K562 (cell line): ENCODE measurements around the gene KCTD7. TPM values are rescaled to one million over a fixed set of nuclear protein-coding genes. Genes with fewer than 3 reads are reported as not detected.
A peak's percentile ranks its signal among the peaks of the same experiment; 100 is the strongest.

Experiments used
- ARNT ChIP-seq, 2 experiments: fragments of 450-650 bp; IDR thresholded peaks; 2 replicates each; pipeline ENCODE4 v1.6.1; 2016; ENCODE audit warnings: mild to moderate bottlenecking in 1 of 2
- FOSL1 ChIP-seq: fragments of 200-800 bp; sonication (Bioruptor generic); conservative IDR thresholded peaks from 2 replicates; pipeline ENCODE4 v1.6.1; 2016; ENCODE audit warnings: missing genetic modification characterization, missing compliant biosample characterization
- HDAC1 ChIP-seq, 2 experiments: fragments of 450-650 bp; IDR thresholded peaks; 2 replicates each; pipeline ENCODE4 v1.6.1; 2016 to 2017; ENCODE audit warnings: inconsistent platforms in 1 of 2, mild to moderate bottlenecking in 1 of 2, moderate library complexity in 1 of 2
- HDGF ChIP-seq: fragments of 450-650 bp; IDR thresholded peaks from 2 replicates; pipeline ENCODE4 v1.6.1; 2016
- MYC ChIP-seq, 2 experiments: fragments of 250-450 bp in 1 of 2; sonication (Bioruptor Pico) in 1 of 2; IDR thresholded peaks; 2 replicates each; pipeline versions ENCODE4 v1.5.1 to v1.6.1; 2012 to 2021; ENCODE audit warnings: low read depth in 2 of 2, borderline replicate concordance in 1 of 2, improper control_type of control experiment in 1 of 2, low read length in 1 of 2, mild to moderate bottlenecking in 1 of 2, moderate library complexity in 1 of 2
- RAD21 ChIP-seq, 2 experiments: fragments of 250-450 bp in 1 of 2; fragments of 450-650 bp in 1 of 2; sonication (Bioruptor Pico) in 1 of 2; formaldehyde crosslinking in 1 of 2; IDR thresholded peaks in 1 of 2; conservative IDR thresholded peaks in 1 of 2; 2 replicates each; pipeline versions ENCODE4 v1.4.0 to v1.8.0; 2020 to 2022; ENCODE audit warnings: mild to moderate bottlenecking in 2 of 2, moderate library complexity in 1 of 2
- SAP30 ChIP-seq: fragments of 200-600 bp; sonication (generic); IDR thresholded peaks from 2 replicates; pipeline ENCODE4 v1.6.1; 2012; ENCODE audit warnings: borderline replicate concordance, low read depth, mild to moderate bottlenecking, moderate library complexity, low read length, control low read depth, inconsistent platforms; ENCODE audit not compliant: insufficient read depth, poor library complexity, severe bottlenecking
- SIN3A ChIP-seq, 2 experiments: fragments of 150-350 bp in 1 of 2; IDR thresholded peaks; 2 replicates each; pipeline ENCODE4 v1.6.1; 2011 to 2016; ENCODE audit warnings: borderline replicate concordance in 2 of 2, low read depth in 2 of 2, low read length in 2 of 2, mild to moderate bottlenecking in 2 of 2, moderate library complexity in 2 of 2; ENCODE audit not compliant: control insufficient read depth in 1 of 2
- SRF ChIP-seq, 2 experiments: fragments of 250-450, 450-650 bp in 1 of 2; sonication (Bioruptor Pico) in 1 of 2; sonication (generic) in 1 of 2; formaldehyde crosslinking; IDR thresholded peaks; 2 replicates each; pipeline versions ENCODE4 v1.5.0 to v1.5.1; 2020 to 2022; ENCODE audit warnings: mild to moderate bottlenecking in 1 of 2, missing genetic modification reagents in 1 of 2
- TCF3 ChIP-seq: sonication (generic); formaldehyde crosslinking; IDR thresholded peaks from 2 replicates; pipeline ENCODE4 v1.4.0; 2020; ENCODE audit warnings: mild to moderate bottlenecking, missing genetic modification reagents
- TCF7L2 ChIP-seq: fragments of 150-350 bp; IDR thresholded peaks from 2 replicates; pipeline ENCODE4 v1.6.1; 2016; ENCODE audit warnings: low read depth, mild to moderate bottlenecking, low read length, moderate library complexity
- ZFPM2 ChIP-seq: fragments of 250-450 bp; sonication (Bioruptor Pico); IDR thresholded peaks from 2 replicates; pipeline ENCODE4 v1.5.1; 2022; ENCODE audit warnings: mild to moderate bottlenecking
- ZNF165 ChIP-seq: fragments of 250-450 bp; sonication (Bioruptor Pico); IDR thresholded peaks from 2 replicates; pipeline ENCODE4 v1.4.0; 2020; ENCODE audit warnings: borderline replicate concordance
- ZNF175 ChIP-seq: fragments of 200-800 bp; sonication (Bioruptor generic); IDR thresholded peaks from 2 replicates; pipeline ENCODE4 v1.6.1; 2016; ENCODE audit warnings: low read depth, mild to moderate bottlenecking, missing genetic modification characterization, missing compliant biosample characterization
- ZNF217 ChIP-seq: sonication (generic); formaldehyde crosslinking; IDR thresholded peaks from 2 replicates; pipeline ENCODE4 v1.8.0; 2022; ENCODE audit warnings: mild to moderate bottlenecking, missing genetic modification reagents
- ZNF253 ChIP-seq: fragments of 250-450 bp; sonication (Bioruptor Pico); conservative IDR thresholded peaks from 2 replicates; pipeline ENCODE4 v1.6.1; 2021; ENCODE audit warnings: mild to moderate bottlenecking
- ZNF311 ChIP-seq: fragments of 250-450 bp; sonication (Bioruptor Pico); IDR thresholded peaks from 2 replicates; pipeline ENCODE4 v1.4.0; 2020; ENCODE audit warnings: mild to moderate bottlenecking, moderate library complexity
- ZNF395 ChIP-seq: fragments of 200-800 bp; sonication (Bioruptor generic); IDR thresholded peaks from 2 replicates; pipeline ENCODE4 v1.6.1; 2017; ENCODE audit warnings: missing genetic modification characterization, missing compliant biosample characterization
- polyA plus RNA-seq, 8 experiments: library from polyadenylated mRNA; depleted of rRNA in 4 of 8; stranded (reverse) in 5 of 8; unstranded in 3 of 8; fragments of >200 nt; fragmentation: Nextera tagmentation in 2 of 8; fragmentation: Illumina TruSeq in 1 of 8; extraction: Ambion mirVana in 2 of 8; extraction: Trizol in 1 of 8; gene quantifications; 2 replicates each; pipeline versions ENCODE4 v1.2.1 to v1.2.3, GENCODE V29; 2011 to 2014; ENCODE audit warnings: inconsistent platforms in 1 of 8, missing spikeins in 1 of 8
- total RNA-seq, 7 experiments: library from RNA; depleted of rRNA in 6 of 7; stranded (reverse); fragments of >200 nt in 6 of 7; fragmentation: Illumina TruSeq in 2 of 7; extraction: Trizol in 2 of 7; gene quantifications; 2 replicates each; pipeline versions ENCODE4 v1.2.1 to v1.2.3, GENCODE V29; 2011 to 2021; ENCODE audit warnings: low replicate concordance in 1 of 7
- TF ChIP-seq, protein P1 (sequence below): fragments of 250-450 bp; sonication (Bioruptor Pico); IDR thresholded peaks from 2 replicates; pipeline ENCODE4 v1.5.0; 2020; ENCODE audit warnings: mild to moderate bottlenecking, borderline replicate concordance
- TF ChIP-seq, protein P2 (sequence below): fragments of 250-450 bp; sonication (Bioruptor Pico); IDR thresholded peaks from 2 replicates; pipeline ENCODE4 v1.8.0; 2022; ENCODE audit warnings: moderate library complexity, mild to moderate bottlenecking, inconsistent platforms
- TF ChIP-seq, protein P3 (sequence below): fragments of 250-450 bp; sonication (Bioruptor Pico); IDR thresholded peaks from 2 replicates; pipeline ENCODE4 v1.8.0; 2021; ENCODE audit warnings: moderate library complexity, mild to moderate bottlenecking, inconsistent platforms

Gene KCTD7
- total and polyA plus RNA-seq, 9 of the 15 experiments (the other 6 are each of a cell fraction or from before 2014, with no cell fraction given) = 1.5 to 26.0 (median 9.0) TPM

GRCh38 chr7:66628361-66629221, at the start of gene KCTD7 (continued):
- TF ChIP-seq ZNF395 (CRISPR knock-in tag) (no peak), TCF7L2 (no peak), ZNF165 (CRISPR knock-in tag) (no peak), HDGF (0 out of 2 replicates have a peak, but pooled peaks have one; percentile 10), ZNF253 (no peak), ZNF217 (no peak), FOSL1 (tag) (0 out of 2 replicates have a peak, but pooled peaks have one; percentile 12), MYC (IDR thresholded peaks at IDR 0.05; ENCODE audit: low read depth, low read length) (peak; percentile 38; the same call in 1 of the 2 replicates), MYC (CRISPR knock-in tag; IDR thresholded peaks at IDR 0.05; ENCODE audit: borderline replicate concordance, low read depth) (peak; percentile 77), ARNT (IDR thresholded peaks at IDR 0.05) (no peak), ZNF311 (no peak), ZNF175 (no peak), SRF (CRISPR knock-in tag; IDR thresholded peaks at IDR 0.05) (0 out of 4 replicates have a peak, but pooled peaks of 1 of the 2 experiments have one; percentile 38), SAP30 (peak; percentile 85), RAD21 (CRISPR knock-in tag; conservative IDR thresholded peaks at IDR 0.05 in 1 of 2, IDR thresholded peaks at IDR 0.05 in 1 of 2) (no peak), ZFPM2 (CRISPR knock-in tag) (no peak), SIN3A (IDR thresholded peaks at IDR 0.05; ENCODE audit: borderline replicate concordance in 2 of 2, control insufficient read depth in 1 of 2, low read depth in 2 of 2, low read length in 2 of 2) (peak; percentile 53 to 90; a peak in 3 of 4 replicates), TCF3 (CRISPR knock-in tag) (peak; percentile 4; the same call in 1 of the 2 replicates), HDAC1 (IDR thresholded peaks at IDR 0.05) (peak in 1 of 2 experiments; percentile 85; a peak in 2 of 4 replicates)
- TF ChIP-seq, protein P1, sequence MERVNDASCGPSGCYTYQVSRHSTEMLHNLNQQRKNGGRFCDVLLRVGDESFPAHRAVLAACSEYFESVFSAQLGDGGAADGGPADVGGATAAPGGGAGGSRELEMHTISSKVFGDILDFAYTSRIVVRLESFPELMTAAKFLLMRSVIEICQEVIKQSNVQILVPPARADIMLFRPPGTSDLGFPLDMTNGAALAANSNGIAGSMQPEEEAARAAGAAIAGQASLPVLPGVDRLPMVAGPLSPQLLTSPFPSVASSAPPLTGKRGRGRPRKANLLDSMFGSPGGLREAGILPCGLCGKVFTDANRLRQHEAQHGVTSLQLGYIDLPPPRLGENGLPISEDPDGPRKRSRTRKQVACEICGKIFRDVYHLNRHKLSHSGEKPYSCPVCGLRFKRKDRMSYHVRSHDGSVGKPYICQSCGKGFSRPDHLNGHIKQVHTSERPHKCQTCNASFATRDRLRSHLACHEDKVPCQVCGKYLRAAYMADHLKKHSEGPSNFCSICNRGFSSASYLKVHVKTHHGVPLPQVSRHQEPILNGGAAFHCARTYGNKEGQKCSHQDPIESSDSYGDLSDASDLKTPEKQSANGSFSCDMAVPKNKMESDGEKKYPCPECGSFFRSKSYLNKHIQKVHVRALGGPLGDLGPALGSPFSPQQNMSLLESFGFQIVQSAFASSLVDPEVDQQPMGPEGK (CRISPR knock-in tag) = no peak
- TF ChIP-seq, protein P2, sequence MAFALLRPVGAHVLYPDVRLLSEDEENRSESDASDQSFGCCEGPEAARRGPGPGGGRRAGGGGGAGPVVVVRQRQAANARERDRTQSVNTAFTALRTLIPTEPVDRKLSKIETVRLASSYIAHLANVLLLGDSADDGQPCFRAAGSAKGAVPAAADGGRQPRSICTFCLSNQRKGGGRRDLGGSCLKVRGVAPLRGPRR (CRISPR knock-in tag) = no peak
- TF ChIP-seq, protein P3, sequence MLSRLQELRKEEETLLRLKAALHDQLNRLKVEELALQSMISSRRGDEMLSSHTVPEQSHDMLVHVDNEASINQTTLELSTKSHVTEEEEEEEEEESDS = no peak
